GM23338 (cell line): ENCODE measurements around the gene SLC9A3. TPM values are rescaled to one million over a fixed set of nuclear protein-coding genes. Genes with fewer than 3 reads are reported as not detected.

Source experiments
- ATAC-seq: fragments of 200-7000 bp; cut with Tn5 transposase; 3 replicates; pipeline ENCODE4 v1.9.1; 2020
- DNase-seq: peaks from one replicate; pipeline ENCODE4 v3.0.0-alpha.2; 2015; ENCODE audit warnings: low spot score
- H2AFZ ChIP-seq: fragments of 200-600 bp; sonication (generic); 2 replicates; pipeline ENCODE4 v1.8.0; 2016; ENCODE audit warnings: antibody characterized with exemption, mild to moderate bottlenecking, moderate library complexity
- H3F3A ChIP-seq: fragments of 200-600 bp; sonication (generic); replicated peaks from 2 replicates; pipeline ENCODE4 v1.8.0; 2017; ENCODE audit warnings: antibody characterized with exemption, mixed run types, low read depth
- H3K27ac ChIP-seq: fragments of 200-600 bp; sonication (generic); 2 replicates; pipeline ENCODE4 v1.6.1; 2016; ENCODE audit warnings: low read depth
- H3K27me3 ChIP-seq: fragments of 200-600 bp; sonication (generic); 2 replicates; pipeline ENCODE4 v1.8.0; 2016; ENCODE audit warnings: mild to moderate bottlenecking, mixed run types, moderate library complexity; ENCODE audit not compliant: insufficient read depth
- H3K36me3 ChIP-seq: fragments of 200-600 bp; sonication (generic); 2 replicates; pipeline ENCODE4 v1.8.0; 2016; ENCODE audit warnings: mild to moderate bottlenecking; ENCODE audit not compliant: insufficient read depth
- H3K4me1 ChIP-seq: fragments of 200-600 bp; sonication (generic); 2 replicates; pipeline ENCODE4 v1.8.0; 2016; ENCODE audit warnings: mild to moderate bottlenecking, moderate library complexity; ENCODE audit not compliant: insufficient read depth
- H3K4me2 ChIP-seq: fragments of 200-600 bp; sonication (generic); 2 replicates; pipeline ENCODE4 v1.7.1; 2017; ENCODE audit warnings: mixed run types
- H3K4me3 ChIP-seq: fragments of 200-600 bp; sonication (generic); 2 replicates; pipeline ENCODE4 v1.6.1; 2016; ENCODE audit warnings: mixed run types
- H3K79me2 ChIP-seq: fragments of 200-600 bp; sonication (generic); replicated peaks from 2 replicates; pipeline ENCODE4 v1.8.0; 2017; ENCODE audit warnings: mild to moderate bottlenecking; ENCODE audit not compliant: insufficient read depth
- H3K9me2 ChIP-seq: fragments of 200-600 bp; sonication (generic); 2 replicates; pipeline ENCODE4 v1.8.0; 2017; ENCODE audit not compliant: insufficient read depth
- H4K20me1 ChIP-seq: fragments of 200-600 bp; sonication (generic); replicated peaks from 2 replicates; pipeline ENCODE4 v1.8.0; 2017; ENCODE audit warnings: mild to moderate bottlenecking; ENCODE audit not compliant: insufficient read depth
- H3K27ac Mint-ChIP-seq: 2 replicates; pipeline ENCODE4 v1.8.0; 2020; ENCODE audit warnings: inconsistent platforms, mild to moderate bottlenecking, moderate library complexity, mixed read lengths
- H3K27me3 Mint-ChIP-seq: 3 replicates; pipeline ENCODE4 v1.8.0; 2022; ENCODE audit warnings: low read depth, mild to moderate bottlenecking, moderate library complexity, mixed read lengths, inconsistent platforms; ENCODE audit not compliant: insufficient read depth, poor library complexity
- H3K36me3 Mint-ChIP-seq: 3 replicates; pipeline ENCODE4 v1.8.0; 2021; ENCODE audit warnings: low read depth, mild to moderate bottlenecking, inconsistent platforms, moderate library complexity, mixed read lengths
- H3K4me1 Mint-ChIP-seq: 3 replicates; pipeline ENCODE4 v1.8.0; 2020; ENCODE audit warnings: mild to moderate bottlenecking, inconsistent platforms, mixed read lengths
- H3K4me3 Mint-ChIP-seq: 3 replicates; pipeline ENCODE4 v1.8.0; 2021; ENCODE audit warnings: moderate library complexity, mild to moderate bottlenecking, inconsistent platforms, mixed read lengths
- H3K9me3 Mint-ChIP-seq: 3 replicates; pipeline ENCODE4 v1.8.0; 2020; ENCODE audit warnings: moderate library complexity, mild to moderate bottlenecking, inconsistent platforms, mixed read lengths
- CREB1 ChIP-seq: fragments of 250-450 bp; sonication (Bioruptor Pico); IDR thresholded peaks from 2 replicates; pipeline ENCODE4 v1.5.0; 2020; ENCODE audit warnings: low read depth, mild to moderate bottlenecking, moderate library complexity
- EZH2 ChIP-seq: fragments of 200-600 bp; sonication (generic); IDR thresholded peaks from one replicate; pipeline ENCODE4 v1.8.0; 2017; ENCODE audit warnings: antibody characterized with exemption, mild to moderate bottlenecking, low read depth; ENCODE audit not compliant: unreplicated experiment
- EZH2phosphoT487 ChIP-seq: fragments of 200-600 bp; sonication (generic); IDR thresholded peaks from one replicate; pipeline ENCODE4 v1.8.1; 2018; ENCODE audit warnings: antibody characterized with exemption; ENCODE audit not compliant: unreplicated experiment
- JUNB ChIP-seq: IDR thresholded peaks from one replicate; pipeline ENCODE4 v1.6.1; 2016; ENCODE audit warnings: antibody characterized with exemption; ENCODE audit not compliant: unreplicated experiment
- NANOG ChIP-seq: IDR thresholded peaks from 2 replicates; pipeline ENCODE4 v1.6.1; 2016; ENCODE audit warnings: antibody characterized with exemption, borderline replicate concordance
- POLR2AphosphoS5 ChIP-seq: IDR thresholded peaks from 2 replicates; pipeline ENCODE4 v1.6.1; 2016; ENCODE audit warnings: antibody characterized with exemption, low read depth
- STAT1 ChIP-seq: IDR thresholded peaks from one replicate; pipeline ENCODE4 v1.6.1; 2016; ENCODE audit warnings: antibody characterized with exemption; ENCODE audit not compliant: unreplicated experiment
- ZNF114 ChIP-seq: fragments of 250-450 bp; sonication (Bioruptor Pico); IDR thresholded peaks from 2 replicates; pipeline ENCODE4 v1.5.0; 2020; ENCODE audit warnings: mild to moderate bottlenecking, moderate library complexity
- ZNF331 ChIP-seq: fragments of 250-450 bp; sonication (Bioruptor Pico); IDR thresholded peaks from 2 replicates; pipeline ENCODE4 v1.5.0; 2020; ENCODE audit warnings: low read depth, mild to moderate bottlenecking, moderate library complexity
- polyA plus RNA-seq: library from polyadenylated mRNA; unstranded; fragments of >200 nt; fragmentation: Nextera tagmentation; extraction: Ambion mirVana; gene quantifications from 2 replicates; pipeline ENCODE4 v1.2.1, GENCODE V29; 2016
- total RNA-seq: library from RNA; depleted of rRNA; stranded (reverse); fragments of >200 nt; shearing (Covaris generic); gene quantifications from 2 replicates; pipeline ENCODE4 v1.2.3, GENCODE V29; 2014
- TF ChIP-seq, protein P1 (sequence below), 2 experiments: fragments of 200-600 bp in 1 of 2; sonication (generic) in 1 of 2; conservative IDR thresholded peaks; 2 replicates each; pipeline versions ENCODE4 v1.5.1 to v1.6.1; 2016 to 2017; ENCODE audit warnings: antibody characterized with exemption in 2 of 2, low read depth in 2 of 2, mild to moderate bottlenecking in 2 of 2, moderate library complexity in 1 of 2
- TF ChIP-seq, protein P2 (sequence below): IDR thresholded peaks from 2 replicates; pipeline ENCODE4 v1.6.1; 2016; ENCODE audit warnings: antibody characterized with exemption
- TF ChIP-seq, protein P3 (sequence below): fragments of 250-450 bp; sonication (Bioruptor Pico); IDR thresholded peaks from 2 replicates; pipeline ENCODE4 v1.5.0; 2020; ENCODE audit warnings: mild to moderate bottlenecking, moderate library complexity

SLC9A3 gene
- total and polyA plus RNA-seq, 2 experiments from 2014 or later: 0.39 to 3.1 TPM

DNA sequence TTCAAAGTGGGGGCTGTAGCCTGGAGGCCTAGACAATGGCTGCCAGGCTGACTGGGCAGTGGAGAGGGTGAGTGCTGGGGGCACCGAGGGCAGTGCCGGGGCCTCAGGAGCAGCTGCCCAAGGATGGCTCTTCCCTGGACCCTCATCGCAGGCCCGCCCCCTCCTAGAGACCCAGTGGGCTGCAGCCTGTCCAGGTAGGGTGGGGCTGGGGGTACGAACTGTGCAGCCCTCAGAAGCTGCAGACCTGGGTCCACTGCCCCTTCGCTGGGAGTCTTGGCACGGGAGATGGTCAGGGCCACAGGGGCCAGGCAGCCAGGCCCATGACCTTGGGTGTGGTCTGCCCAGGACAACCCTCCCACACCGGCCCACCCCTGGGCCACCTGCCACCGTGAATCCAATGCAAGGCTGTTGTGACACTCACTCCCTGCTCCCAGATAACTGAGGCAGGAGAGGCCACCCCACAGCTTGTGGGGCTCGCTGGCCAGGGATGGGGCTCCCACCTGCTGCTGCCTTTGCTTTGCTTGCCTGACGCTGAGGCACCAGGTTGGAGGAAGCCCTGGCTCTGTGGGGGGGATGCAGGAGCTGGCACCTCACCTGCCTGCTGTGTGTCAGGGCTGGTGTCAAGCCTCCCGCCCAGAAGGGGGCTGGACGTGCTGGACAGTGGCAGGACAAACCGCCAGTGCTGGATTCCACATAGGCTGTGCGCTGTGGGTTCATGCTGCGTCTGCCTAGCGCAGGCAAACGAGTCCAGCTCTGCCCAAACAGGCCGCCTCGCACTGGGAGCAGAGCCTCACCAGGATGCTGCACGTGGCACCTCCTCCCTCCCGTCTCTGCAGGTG lies 23.1 kb upstream of the SLC9A3 start:
- Mint-ChIP-seq H3K9me3 (peaks cover 6% of the 10 kb centered on the region; the same call in 2 of the 3 replicates), H3K36me3 (no peaks in the 10 kb centered on the region), H3K4me1 (no peaks in the 10 kb centered on the region), H3K27me3 (peaks cover 17% of the 10 kb centered on the region), H3K4me3 (no peak overlapping the region), H3K27ac (no peak overlapping the region)
- TF ChIP-seq POLR2AphosphoS5 (no peak), JUNB (no peak), EZH2 (no peak), STAT1 (no peak), ZNF114 (no peak), EZH2phosphoT487 (no peak), CREB1 (CRISPR knock-in tag) (no peak), NANOG (no peak), ZNF331 (CRISPR knock-in tag) (no peak)
- TF ChIP-seq, protein P1, sequence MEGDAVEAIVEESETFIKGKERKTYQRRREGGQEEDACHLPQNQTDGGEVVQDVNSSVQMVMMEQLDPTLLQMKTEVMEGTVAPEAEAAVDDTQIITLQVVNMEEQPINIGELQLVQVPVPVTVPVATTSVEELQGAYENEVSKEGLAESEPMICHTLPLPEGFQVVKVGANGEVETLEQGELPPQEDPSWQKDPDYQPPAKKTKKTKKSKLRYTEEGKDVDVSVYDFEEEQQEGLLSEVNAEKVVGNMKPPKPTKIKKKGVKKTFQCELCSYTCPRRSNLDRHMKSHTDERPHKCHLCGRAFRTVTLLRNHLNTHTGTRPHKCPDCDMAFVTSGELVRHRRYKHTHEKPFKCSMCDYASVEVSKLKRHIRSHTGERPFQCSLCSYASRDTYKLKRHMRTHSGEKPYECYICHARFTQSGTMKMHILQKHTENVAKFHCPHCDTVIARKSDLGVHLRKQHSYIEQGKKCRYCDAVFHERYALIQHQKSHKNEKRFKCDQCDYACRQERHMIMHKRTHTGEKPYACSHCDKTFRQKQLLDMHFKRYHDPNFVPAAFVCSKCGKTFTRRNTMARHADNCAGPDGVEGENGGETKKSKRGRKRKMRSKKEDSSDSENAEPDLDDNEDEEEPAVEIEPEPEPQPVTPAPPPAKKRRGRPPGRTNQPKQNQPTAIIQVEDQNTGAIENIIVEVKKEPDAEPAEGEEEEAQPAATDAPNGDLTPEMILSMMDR (conservative IDR thresholded peaks at IDR 0.05; ENCODE audit: low read depth in 2 of 2): no peak
- TF ChIP-seq, protein P2, sequence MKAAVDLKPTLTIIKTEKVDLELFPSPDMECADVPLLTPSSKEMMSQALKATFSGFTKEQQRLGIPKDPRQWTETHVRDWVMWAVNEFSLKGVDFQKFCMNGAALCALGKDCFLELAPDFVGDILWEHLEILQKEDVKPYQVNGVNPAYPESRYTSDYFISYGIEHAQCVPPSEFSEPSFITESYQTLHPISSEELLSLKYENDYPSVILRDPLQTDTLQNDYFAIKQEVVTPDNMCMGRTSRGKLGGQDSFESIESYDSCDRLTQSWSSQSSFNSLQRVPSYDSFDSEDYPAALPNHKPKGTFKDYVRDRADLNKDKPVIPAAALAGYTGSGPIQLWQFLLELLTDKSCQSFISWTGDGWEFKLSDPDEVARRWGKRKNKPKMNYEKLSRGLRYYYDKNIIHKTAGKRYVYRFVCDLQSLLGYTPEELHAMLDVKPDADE: no peak
- TF ChIP-seq, protein P3, sequence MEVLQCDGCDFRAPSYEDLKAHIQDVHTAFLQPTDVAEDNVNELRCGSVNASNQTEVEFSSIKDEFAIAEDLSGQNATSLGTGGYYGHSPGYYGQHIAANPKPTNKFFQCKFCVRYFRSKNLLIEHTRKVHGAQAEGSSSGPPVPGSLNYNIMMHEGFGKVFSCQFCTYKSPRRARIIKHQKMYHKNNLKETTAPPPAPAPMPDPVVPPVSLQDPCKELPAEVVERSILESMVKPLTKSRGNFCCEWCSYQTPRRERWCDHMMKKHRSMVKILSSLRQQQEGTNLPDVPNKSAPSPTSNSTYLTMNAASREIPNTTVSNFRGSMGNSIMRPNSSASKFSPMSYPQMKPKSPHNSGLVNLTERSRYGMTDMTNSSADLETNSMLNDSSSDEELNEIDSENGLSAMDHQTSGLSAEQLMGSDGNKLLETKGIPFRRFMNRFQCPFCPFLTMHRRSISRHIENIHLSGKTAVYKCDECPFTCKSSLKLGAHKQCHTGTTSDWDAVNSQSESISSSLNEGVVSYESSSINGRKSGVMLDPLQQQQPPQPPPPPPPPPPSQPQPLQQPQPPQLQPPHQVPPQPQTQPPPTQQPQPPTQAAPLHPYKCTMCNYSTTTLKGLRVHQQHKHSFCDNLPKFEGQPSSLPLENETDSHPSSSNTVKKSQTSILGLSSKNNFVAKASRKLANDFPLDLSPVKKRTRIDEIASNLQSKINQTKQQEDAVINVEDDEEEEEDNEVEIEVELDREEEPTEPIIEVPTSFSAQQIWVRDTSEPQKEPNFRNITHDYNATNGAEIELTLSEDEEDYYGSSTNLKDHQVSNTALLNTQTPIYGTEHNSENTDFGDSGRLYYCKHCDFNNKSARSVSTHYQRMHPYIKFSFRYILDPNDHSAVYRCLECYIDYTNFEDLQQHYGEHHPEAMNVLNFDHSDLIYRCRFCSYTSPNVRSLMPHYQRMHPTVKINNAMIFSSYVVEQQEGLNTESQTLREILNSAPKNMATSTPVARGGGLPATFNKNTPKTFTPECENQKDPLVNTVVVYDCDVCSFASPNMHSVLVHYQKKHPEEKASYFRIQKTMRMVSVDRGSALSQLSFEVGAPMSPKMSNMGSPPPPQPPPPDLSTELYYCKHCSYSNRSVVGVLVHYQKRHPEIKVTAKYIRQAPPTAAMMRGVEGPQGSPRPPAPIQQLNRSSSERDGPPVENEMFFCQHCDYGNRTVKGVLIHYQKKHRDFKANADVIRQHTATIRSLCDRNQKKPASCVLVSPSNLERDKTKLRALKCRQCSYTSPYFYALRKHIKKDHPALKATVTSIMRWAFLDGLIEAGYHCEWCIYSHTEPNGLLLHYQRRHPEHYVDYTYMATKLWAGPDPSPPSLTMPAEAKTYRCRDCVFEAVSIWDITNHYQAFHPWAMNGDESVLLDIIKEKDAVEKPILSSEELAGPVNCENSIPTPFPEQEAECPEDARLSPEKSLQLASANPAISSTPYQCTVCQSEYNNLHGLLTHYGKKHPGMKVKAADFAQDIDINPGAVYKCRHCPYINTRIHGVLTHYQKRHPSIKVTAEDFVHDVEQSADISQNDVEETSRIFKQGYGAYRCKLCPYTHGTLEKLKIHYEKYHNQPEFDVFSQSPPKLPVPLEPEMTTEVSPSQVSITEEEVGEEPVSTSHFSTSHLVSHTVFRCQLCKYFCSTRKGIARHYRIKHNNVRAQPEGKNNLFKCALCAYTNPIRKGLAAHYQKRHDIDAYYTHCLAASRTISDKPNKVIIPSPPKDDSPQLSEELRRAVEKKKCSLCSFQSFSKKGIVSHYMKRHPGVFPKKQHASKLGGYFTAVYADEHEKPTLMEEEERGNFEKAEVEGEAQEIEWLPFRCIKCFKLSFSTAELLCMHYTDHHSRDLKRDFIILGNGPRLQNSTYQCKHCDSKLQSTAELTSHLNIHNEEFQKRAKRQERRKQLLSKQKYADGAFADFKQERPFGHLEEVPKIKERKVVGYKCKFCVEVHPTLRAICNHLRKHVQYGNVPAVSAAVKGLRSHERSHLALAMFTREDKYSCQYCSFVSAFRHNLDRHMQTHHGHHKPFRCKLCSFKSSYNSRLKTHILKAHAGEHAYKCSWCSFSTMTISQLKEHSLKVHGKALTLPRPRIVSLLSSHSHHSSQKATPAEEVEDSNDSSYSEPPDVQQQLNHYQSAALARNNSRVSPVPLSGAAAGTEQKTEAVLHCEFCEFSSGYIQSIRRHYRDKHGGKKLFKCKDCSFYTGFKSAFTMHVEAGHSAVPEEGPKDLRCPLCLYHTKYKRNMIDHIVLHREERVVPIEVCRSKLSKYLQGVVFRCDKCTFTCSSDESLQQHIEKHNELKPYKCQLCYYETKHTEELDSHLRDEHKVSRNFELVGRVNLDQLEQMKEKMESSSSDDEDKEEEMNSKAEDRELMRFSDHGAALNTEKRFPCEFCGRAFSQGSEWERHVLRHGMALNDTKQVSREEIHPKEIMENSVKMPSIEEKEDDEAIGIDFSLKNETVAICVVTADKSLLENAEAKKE (CRISPR knock-in tag): no peak
- DNase-seq (no peak), ATAC-seq (no peak)
- no peaks in the 10 kb centered on the region for H3F3A ChIP-seq
- H3K36me3 ChIP-seq: no peaks in the 10 kb centered on the region
- no peaks in the 10 kb centered on the region for H3K4me1 ChIP-seq
- no peak overlapping the region for H3K4me3 ChIP-seq
- H3K79me2 ChIP-seq: no peaks in the 10 kb centered on the region
- peaks cover 12% of the 10 kb centered on the region; the same call in 1 of the 2 replicates for H3K27me3 ChIP-seq
- H3K4me2 ChIP-seq: no peak overlapping the region
- no peak overlapping the region for H2AFZ ChIP-seq
- H3K27ac ChIP-seq: no peak overlapping the region
- H3K9me2 ChIP-seq: no peaks in the 10 kb centered on the region
- H4K20me1 ChIP-seq: no peaks in the 10 kb centered on the region
